DMS79 treated with DMSO at 0.1 percent for 48 hours (cell line): ENCODE measurements around the gene NXN.
"Not testable (repeated sequence)": the region's sequence is repeated elsewhere in the genome, so short reads cannot be mapped to it uniquely, and the experiment has no call there.

Experiments
- DNase-seq: peaks from one replicate; lab custom pipeline; 2025; lab: John Stamatoyannopoulos, UW

Gene NXN

GRCh38 chr17:829614-830013 lies 150.0 kb downstream of the NXN start:
- not testable (repeated sequence) for DNase-seq

- no peak for DNase-seq
These were observed 150.8 kb downstream of the NXN start for GRCh38 chr17:828761-829160.

GRCh38 chr17:826778-827177 lies 152.8 kb downstream of the NXN start:
- no peak for DNase-seq

- DNase-seq: no peak
These were observed 154.4 kb downstream of the NXN start for GRCh38 chr17:825216-825615.

- DNase-seq: no peak
These were observed 155.2 kb downstream of the NXN start for GRCh38 chr17:824378-824777.

GRCh38 chr17:823501-823902 lies 156.1 kb downstream of the NXN start:
- no peak for DNase-seq

GRCh38 chr17:819251-819650 lies 160.3 kb downstream of the NXN start:
- no peak for DNase-seq

- DNase-seq: no peak
These were observed 165.2 kb downstream of the NXN start for GRCh38 chr17:814371-814770.

GRCh38 chr17:812638-813204 lies 166.9 kb downstream of the NXN start:
- no peak for DNase-seq

GRCh38 chr17:811051-811784 lies 168.4 kb downstream of the NXN start:
- DNase-seq: no peak

GRCh38 chr17:807523-808294 lies 171.9 kb downstream of the NXN start:
- no peak for DNase-seq

- DNase-seq: no peak
These were observed 172.6 kb downstream of the NXN start for GRCh38 chr17:806781-807522.

- no peak for DNase-seq
These were observed 173.2 kb downstream of the NXN start for GRCh38 chr17:806346-806745.

GRCh38 chr17:805886-806285 lies 173.7 kb downstream of the NXN start:
- DNase-seq: not testable (repeated sequence)

GRCh38 chr17:804541-805435 lies 174.8 kb downstream of the NXN start:
- DNase-seq: no peak

- no peak for DNase-seq
These were observed 176.4 kb downstream of the NXN start for GRCh38 chr17:802901-803881.

- DNase-seq: no peak
These were observed 177.1 kb downstream of the NXN start for GRCh38 chr17:802481-802880.

- no peak for DNase-seq
These were observed 177.9 kb downstream of the NXN start for GRCh38 chr17:801660-802059.

GRCh38 chr17:800446-801242 lies 178.9 kb downstream of the NXN start:
- DNase-seq: no peak
